Liver (tissue), 9 donors: Measurements from ENCODE around the gene CDKN2C. TPM values are rescaled to one million over a fixed set of nuclear protein-coding genes. Genes with fewer than 3 reads are reported as not detected.

Experiments
- DNase-seq: peaks from one replicate; pipeline ENCODE4 v3.0.0-alpha.2; 2017; ENCODE audit warnings: low spot score
- H3K27ac ChIP-seq, 2 donors: one replicate each; pipeline ENCODE4 v1.7.0; 2013; ENCODE audit warnings: inconsistent platforms in 2 of 2, low read length in 2 of 2, control low read depth in 1 of 2, low read depth in 1 of 2, mild to moderate bottlenecking in 1 of 2
- H3K27me3 ChIP-seq, 4 donors: one replicate each; pipeline versions ENCODE4 v1.6.1 to v1.7.0; 2013; ENCODE audit warnings: low read length in 3 of 4, inconsistent platforms in 1 of 4, mild to moderate bottlenecking in 1 of 4, moderate library complexity in 1 of 4; ENCODE audit not compliant: control insufficient read depth in 4 of 4, insufficient read depth in 4 of 4
- H3K36me3 ChIP-seq, 4 donors: one replicate each; pipeline versions ENCODE4 v1.6.1 to v1.7.0; 2013; ENCODE audit warnings: low read length in 3 of 4, mild to moderate bottlenecking in 3 of 4, low read depth in 1 of 4, moderate library complexity in 1 of 4; ENCODE audit not compliant: control insufficient read depth in 4 of 4, insufficient read depth in 3 of 4
- H3K4me1 ChIP-seq, 4 donors: one replicate each; pipeline versions ENCODE4 v1.6.1 to v1.7.0; 2013; ENCODE audit warnings: low read length in 3 of 4, mild to moderate bottlenecking in 3 of 4, moderate library complexity in 1 of 4; ENCODE audit not compliant: control insufficient read depth in 4 of 4, insufficient read depth in 4 of 4
- H3K4me3 ChIP-seq, 3 donors: one replicate each; pipeline versions ENCODE4 v1.6.1 to v1.7.0; 2013; ENCODE audit warnings: low read length in 3 of 3, control low read depth in 1 of 3, low read depth in 1 of 3, mild to moderate bottlenecking in 1 of 3
- H3K9ac ChIP-seq, 2 donors: one replicate each; pipeline ENCODE4 v1.7.0; 2013; ENCODE audit warnings: low read length in 2 of 2, mild to moderate bottlenecking in 2 of 2, moderate library complexity in 2 of 2, control low read depth in 1 of 2, low read depth in 1 of 2
- H3K9me3 ChIP-seq, 4 donors: one replicate each; pipeline versions ENCODE4 v1.6.1 to v1.7.0; 2013; ENCODE audit warnings: low read length in 3 of 4; ENCODE audit not compliant: control insufficient read depth in 4 of 4
- EGR1 ChIP-seq, 2 donors: IDR thresholded peaks; 2 replicates each; pipeline ENCODE4 v1.6.1; 2016 to 2018; ENCODE audit warnings: antibody characterized with exemption in 2 of 2, low read depth in 2 of 2
- FOXA1 ChIP-seq: IDR thresholded peaks from 2 replicates; pipeline ENCODE4 v1.6.1; 2016; ENCODE audit warnings: antibody characterized with exemption
- GABPA ChIP-seq, 2 donors: IDR thresholded peaks in 1 of 2; conservative IDR thresholded peaks in 1 of 2; 2 replicates each; pipeline ENCODE4 v1.6.1; 2016; ENCODE audit warnings: antibody characterized with exemption in 2 of 2, mild to moderate bottlenecking in 1 of 2, moderate library complexity in 1 of 2
- HNF4A ChIP-seq, 2 donors: conservative IDR thresholded peaks; 2 replicates each; pipeline ENCODE4 v1.6.1; 2016; ENCODE audit warnings: antibody characterized with exemption in 2 of 2, mild to moderate bottlenecking in 2 of 2
- JUND ChIP-seq, 2 donors: IDR thresholded peaks; 2 replicates each; pipeline ENCODE4 v1.6.1; 2016; ENCODE audit warnings: antibody characterized with exemption in 2 of 2
- NR2F2 ChIP-seq: IDR thresholded peaks from 2 replicates; pipeline ENCODE4 v1.6.1; 2016; ENCODE audit warnings: antibody characterized with exemption
- RAD21 ChIP-seq, 2 donors: IDR thresholded peaks; 2 replicates each; pipeline ENCODE4 v1.6.1; 2016; ENCODE audit warnings: antibody characterized with exemption in 2 of 2, mild to moderate bottlenecking in 2 of 2
- RXRA ChIP-seq, 2 donors: IDR thresholded peaks; 2 replicates each; pipeline ENCODE4 v1.6.1; 2017 to 2018; ENCODE audit warnings: antibody characterized with exemption in 2 of 2, mild to moderate bottlenecking in 1 of 2
- SP1 ChIP-seq: IDR thresholded peaks from 2 replicates; pipeline ENCODE4 v1.6.1; 2018; ENCODE audit warnings: antibody characterized with exemption, mild to moderate bottlenecking
- TAF1 ChIP-seq: conservative IDR thresholded peaks from 2 replicates; pipeline ENCODE4 v1.6.1; 2016; ENCODE audit warnings: antibody characterized with exemption, mild to moderate bottlenecking
- WGBS: extraction: QIAGEN DNeasy Blood & Tissue Kit; methylation state at CpG from one replicate; pipeline ENCODE4 v1.1.7; 2013; 5-methylcytosine and 5-hydroxymethylcytosine counted together
- polyA plus RNA-seq, 2 donors: library from polyadenylated mRNA; stranded (reverse) in 1 of 2; unstranded in 1 of 2; fragments of 200-250 nt in 1 of 2; fragments of >200 nt in 1 of 2; fragmentation: Nextera tagmentation in 1 of 2; extraction: Ambion mirVana in 1 of 2; gene quantifications; one replicate each; pipeline versions ENCODE4 v1.2.1 to v1.2.3, GENCODE V29; 2013 to 2015
- total RNA-seq, 2 donors: library from RNA; depleted of rRNA; stranded (reverse); fragments of >200 nt; gene quantifications; one replicate each; pipeline ENCODE4 v1.2.3, GENCODE V29; 2014
- TF ChIP-seq, protein P1 (sequence below): IDR thresholded peaks from 2 replicates; pipeline ENCODE4 v1.6.1; 2016; ENCODE audit warnings: antibody characterized with exemption, mild to moderate bottlenecking
- TF ChIP-seq, protein P2 (sequence below): IDR thresholded peaks from 2 replicates; pipeline ENCODE4 v1.6.1; 2016; ENCODE audit warnings: antibody characterized with exemption
- TF ChIP-seq, protein P3 (sequence below): IDR thresholded peaks from 2 replicates; pipeline ENCODE4 v1.6.1; 2016; ENCODE audit warnings: antibody characterized with exemption
- donor health status: healthy.
- donor health status: healthy.
- donor health status: healthy.
- donor health status: healthy.
- donor health status: healthy.

The CDKN2C gene
- total and polyA plus RNA-seq, 4 donors = 1.9 to 27.4 (median 4.2) TPM

DNA sequence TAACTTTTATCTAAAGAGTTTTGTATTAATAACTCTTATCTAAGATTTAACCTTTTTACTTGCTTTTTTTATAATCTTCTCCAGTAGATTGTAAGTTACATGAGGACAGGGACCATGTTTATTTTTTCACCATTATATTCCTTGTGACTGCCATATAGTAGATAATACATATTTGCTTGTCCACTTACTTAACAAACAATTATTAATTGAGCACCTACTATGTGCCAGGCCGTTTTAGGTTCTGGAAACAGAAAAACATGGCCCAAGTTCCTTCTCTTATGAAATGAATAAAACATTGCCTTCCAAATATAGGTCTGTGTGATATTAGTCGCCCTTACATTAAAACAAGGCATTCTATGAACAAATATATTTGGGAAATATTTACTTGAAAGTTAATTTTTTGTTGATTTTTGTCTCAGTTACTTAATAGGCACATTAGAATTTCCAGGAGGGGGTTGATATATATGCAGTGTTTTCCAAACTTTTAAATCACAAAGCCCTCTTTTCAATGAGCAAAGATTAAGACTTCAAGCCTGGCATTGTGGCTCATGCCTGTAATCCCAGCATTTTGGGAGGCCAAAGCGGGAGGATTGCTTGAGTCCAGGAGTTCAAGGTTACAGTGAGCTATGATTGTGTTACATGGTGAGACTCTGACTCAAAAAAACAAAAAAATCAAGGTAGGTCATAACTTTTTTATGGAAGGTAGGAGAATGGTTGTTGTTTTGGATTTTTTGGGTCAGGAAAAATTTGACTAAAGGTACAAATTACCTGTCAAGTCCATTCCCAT lies 22.7 kb downstream of the CDKN2C start (continued):
- TF ChIP-seq, protein P1, sequence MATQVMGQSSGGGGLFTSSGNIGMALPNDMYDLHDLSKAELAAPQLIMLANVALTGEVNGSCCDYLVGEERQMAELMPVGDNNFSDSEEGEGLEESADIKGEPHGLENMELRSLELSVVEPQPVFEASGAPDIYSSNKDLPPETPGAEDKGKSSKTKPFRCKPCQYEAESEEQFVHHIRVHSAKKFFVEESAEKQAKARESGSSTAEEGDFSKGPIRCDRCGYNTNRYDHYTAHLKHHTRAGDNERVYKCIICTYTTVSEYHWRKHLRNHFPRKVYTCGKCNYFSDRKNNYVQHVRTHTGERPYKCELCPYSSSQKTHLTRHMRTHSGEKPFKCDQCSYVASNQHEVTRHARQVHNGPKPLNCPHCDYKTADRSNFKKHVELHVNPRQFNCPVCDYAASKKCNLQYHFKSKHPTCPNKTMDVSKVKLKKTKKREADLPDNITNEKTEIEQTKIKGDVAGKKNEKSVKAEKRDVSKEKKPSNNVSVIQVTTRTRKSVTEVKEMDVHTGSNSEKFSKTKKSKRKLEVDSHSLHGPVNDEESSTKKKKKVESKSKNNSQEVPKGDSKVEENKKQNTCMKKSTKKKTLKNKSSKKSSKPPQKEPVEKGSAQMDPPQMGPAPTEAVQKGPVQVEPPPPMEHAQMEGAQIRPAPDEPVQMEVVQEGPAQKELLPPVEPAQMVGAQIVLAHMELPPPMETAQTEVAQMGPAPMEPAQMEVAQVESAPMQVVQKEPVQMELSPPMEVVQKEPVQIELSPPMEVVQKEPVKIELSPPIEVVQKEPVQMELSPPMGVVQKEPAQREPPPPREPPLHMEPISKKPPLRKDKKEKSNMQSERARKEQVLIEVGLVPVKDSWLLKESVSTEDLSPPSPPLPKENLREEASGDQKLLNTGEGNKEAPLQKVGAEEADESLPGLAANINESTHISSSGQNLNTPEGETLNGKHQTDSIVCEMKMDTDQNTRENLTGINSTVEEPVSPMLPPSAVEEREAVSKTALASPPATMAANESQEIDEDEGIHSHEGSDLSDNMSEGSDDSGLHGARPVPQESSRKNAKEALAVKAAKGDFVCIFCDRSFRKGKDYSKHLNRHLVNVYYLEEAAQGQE = no peak
- TF ChIP-seq GABPA (IDR thresholded peaks at IDR 0.05 in 1 of 2, conservative IDR thresholded peaks at IDR 0.05 in 1 of 2) = no peak
- no peak for TF ChIP-seq HNF4A (conservative IDR thresholded peaks at IDR 0.05)
- TF ChIP-seq, protein P2, sequence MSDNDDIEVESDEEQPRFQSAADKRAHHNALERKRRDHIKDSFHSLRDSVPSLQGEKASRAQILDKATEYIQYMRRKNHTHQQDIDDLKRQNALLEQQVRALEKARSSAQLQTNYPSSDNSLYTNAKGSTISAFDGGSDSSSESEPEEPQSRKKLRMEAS = no peak

DNA sequence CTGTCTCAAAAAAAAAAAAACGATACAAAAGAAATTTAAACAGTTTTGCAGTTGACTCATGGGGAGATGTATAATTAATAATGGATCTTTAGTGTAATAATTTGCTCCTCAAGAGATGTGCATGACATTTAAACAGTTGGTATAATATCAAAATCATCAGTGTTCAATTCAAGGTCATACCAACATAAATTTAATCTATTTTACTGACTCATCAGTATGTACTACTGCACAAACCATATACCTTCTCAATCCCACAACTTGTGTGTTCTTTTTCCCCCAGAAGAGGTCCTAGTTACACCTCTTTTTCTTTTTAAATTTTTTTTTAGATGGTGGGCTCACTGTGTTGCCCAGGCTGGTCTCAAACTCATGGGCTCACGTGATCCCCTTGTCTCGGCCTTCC lies 23.6 kb downstream of the CDKN2C start:
- Histone ChIP-seq H3K27ac (no peak overlapping the region), H3K27me3 (no peaks in the 10 kb centered on the region), H3K9ac (no peak overlapping the region), H3K9me3 (no peaks in the 10 kb centered on the region), H3K36me3 (no peaks in the 10 kb centered on the region), H3K4me1 (no peaks in the 10 kb centered on the region), H3K4me3 (no peak overlapping the region)
- DNase-seq = no peak
- 96% methylated on average over 3 of the region's 3 CpGs for WGBS
- no peak for TF ChIP-seq EGR1 (IDR thresholded peaks at IDR 0.05; ENCODE audit: low read depth in 2 of 2)
- TF ChIP-seq NR2F2 = no peak
- no peak for TF ChIP-seq TAF1
- TF ChIP-seq, protein P3, sequence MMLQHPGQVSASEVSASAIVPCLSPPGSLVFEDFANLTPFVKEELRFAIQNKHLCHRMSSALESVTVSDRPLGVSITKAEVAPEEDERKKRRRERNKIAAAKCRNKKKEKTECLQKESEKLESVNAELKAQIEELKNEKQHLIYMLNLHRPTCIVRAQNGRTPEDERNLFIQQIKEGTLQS = no peak
- TF ChIP-seq SP1 = no peak
- TF ChIP-seq RAD21 (IDR thresholded peaks at IDR 0.05) = no peak
- TF ChIP-seq RXRA (IDR thresholded peaks at IDR 0.05) = no peak
- TF ChIP-seq, protein P2 = no peak
- no peak for TF ChIP-seq FOXA1

DNA sequence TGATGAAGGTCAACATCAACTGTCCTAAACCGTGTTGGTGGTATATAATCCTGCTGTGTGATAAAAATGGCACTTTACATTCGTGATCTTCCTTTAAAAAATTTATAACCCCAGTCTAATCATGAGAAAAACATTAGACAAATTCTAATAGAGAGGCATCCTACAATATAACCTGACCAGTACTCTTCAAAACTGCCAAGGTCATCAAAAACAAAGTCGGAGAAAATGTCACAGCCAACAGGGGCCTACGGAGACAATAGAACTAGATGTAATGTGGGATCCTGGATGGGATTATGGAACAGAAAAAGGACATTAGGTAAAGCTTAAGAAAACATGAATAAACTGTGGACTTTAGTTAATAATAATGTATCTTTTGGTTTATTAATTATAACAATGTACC lies 25.0 kb downstream of the CDKN2C start:
- Histone ChIP-seq H3K9me3 (no peaks in the 10 kb centered on the region), H3K27ac (no peak overlapping the region), H3K27me3 (no peaks in the 10 kb centered on the region), H3K36me3 (no peaks in the 10 kb centered on the region), H3K4me3 (no peak overlapping the region), H3K9ac (no peak overlapping the region), H3K4me1 (no peaks in the 10 kb centered on the region)
- DNase-seq = no peak
- TF ChIP-seq, protein P3 = no peak
- TF ChIP-seq GABPA (IDR thresholded peaks at IDR 0.05 in 1 of 2, conservative IDR thresholded peaks at IDR 0.05 in 1 of 2) (no peak), FOXA1 (no peak), RAD21 (IDR thresholded peaks at IDR 0.05) (no peak), EGR1 (IDR thresholded peaks at IDR 0.05; ENCODE audit: low read depth in 2 of 2) (no peak), SP1 (no peak), JUND (IDR thresholded peaks at IDR 0.05) (no peak), TAF1 (no peak)
- TF ChIP-seq, protein P1 = no peak
- WGBS = 87% methylated on average over 4 of the region's 4 CpGs
